Mucosa of rectum (tissue), 2 donors: ENCODE data around the gene PHKG1.
"Not testable (repeated sequence)": the region's sequence is repeated elsewhere in the genome, so short reads cannot be mapped to it uniquely, and the experiment has no call there.

Source experiments
- H3K27ac ChIP-seq, 2 donors: one replicate each; pipeline ENCODE4 v1.7.0; 2013; ENCODE audit warnings: inconsistent platforms in 2 of 2, low read depth in 2 of 2, low read length in 2 of 2
- H3K27me3 ChIP-seq, 2 donors: one replicate each; pipeline ENCODE4 v1.7.0; 2013; ENCODE audit warnings: low read length in 2 of 2; ENCODE audit not compliant: control insufficient read depth in 2 of 2, insufficient read depth in 2 of 2
- H3K36me3 ChIP-seq, 2 donors: one replicate each; pipeline ENCODE4 v1.7.0; 2013; ENCODE audit warnings: low read length in 2 of 2; ENCODE audit not compliant: control insufficient read depth in 2 of 2, insufficient read depth in 2 of 2
- H3K4me1 ChIP-seq, 2 donors: one replicate each; pipeline ENCODE4 v1.7.0; 2013; ENCODE audit warnings: low read length in 2 of 2, mild to moderate bottlenecking in 1 of 2; ENCODE audit not compliant: control insufficient read depth in 2 of 2, insufficient read depth in 2 of 2
- H3K4me3 ChIP-seq, 2 donors: one replicate each; pipeline ENCODE4 v1.7.0; 2013; ENCODE audit warnings: low read length in 2 of 2
- H3K9ac ChIP-seq, 2 donors: one replicate each; pipeline ENCODE4 v1.7.0; 2013; ENCODE audit warnings: low read length in 2 of 2, low read depth in 1 of 2, mild to moderate bottlenecking in 1 of 2
- H3K9me3 ChIP-seq, 2 donors: one replicate each; pipeline ENCODE4 v1.7.0; 2013; ENCODE audit warnings: low read length in 2 of 2; ENCODE audit not compliant: control insufficient read depth in 2 of 2
- donor health status: healthy.
- donor health status: Normal muscosa, but diverticular disease.

Gene PHKG1

GRCh38 chr7:56063500-56063881, 29.3 kb downstream of the PHKG1 start:
- Histone ChIP-seq H3K4me3 (peak overlapping the region; percentile 89 to 99), H3K9me3 (no peaks in the 10 kb centered on the region), H3K9ac (peak overlapping the region; percentile 85 to 90), H3K27me3 (no peaks in the 10 kb centered on the region), H3K4me1 (peaks cover 4 to 11% of the 10 kb centered on the region in 2 donors), H3K27ac (peak overlapping the region; percentile 86 to 94), H3K36me3 (peaks cover 24 to 42% of the 10 kb centered on the region in 2 donors)

GRCh38 chr7:56062382-56062781, 30.4 kb downstream of the PHKG1 start:
- Histone ChIP-seq H3K9me3 (no peaks in the 10 kb centered on the region), H3K9ac (no peak overlapping the region), H3K36me3 (peaks cover 31 to 50% of the 10 kb centered on the region in 2 donors), H3K4me1 (peaks cover 4 to 11% of the 10 kb centered on the region in 2 donors), H3K27me3 (no peaks in the 10 kb centered on the region), H3K27ac (no peak overlapping the region), H3K4me3 (no peak overlapping the region)

- Histone ChIP-seq H3K9ac (no peak overlapping the region), H3K4me3 (no peak overlapping the region), H3K9me3 (no peaks in the 10 kb centered on the region), H3K36me3 (peaks cover 31 to 45% of the 10 kb centered on the region in 2 donors), H3K4me1 (peaks cover 9 to 13% of the 10 kb centered on the region in 2 donors), H3K27ac (no peak overlapping the region), H3K27me3 (no peaks in the 10 kb centered on the region)
Measured at GRCh38 chr7:56053993-56054392, 38.8 kb downstream of the PHKG1 start.

GRCh38 chr7:56053379-56053778, 39.4 kb downstream of the PHKG1 start:
- Histone ChIP-seq H3K27ac (no peak overlapping the region), H3K4me1 (peaks cover 12 to 13% of the 10 kb centered on the region in 2 donors), H3K27me3 (no peaks in the 10 kb centered on the region), H3K4me3 (no peak overlapping the region), H3K9me3 (no peaks in the 10 kb centered on the region), H3K9ac (no peak overlapping the region), H3K36me3 (peaks cover 28 to 40% of the 10 kb centered on the region in 2 donors)

GRCh38 chr7:56051339-56052191, 41.2 kb downstream of the PHKG1 start, which contains the start of the genes CCT6A and PSPH:
TSS of gene CCT6A (plus strand) at chr7:56051765. CDS start at chr7:56051849, 84 bp downstream.
TSS of gene PSPH (minus strand) at chr7:56051444. CDS start at chr7:56021212, 30,232 bp downstream.
- Histone ChIP-seq H3K9me3 (no peaks in the 10 kb centered on the region), H3K4me3 (peak within 1 kb of the TSS; percentile 97 to 98), H3K36me3 (peaks cover 22 to 25% of the 10 kb centered on the region in 2 donors), H3K9ac (peak within 1 kb of the TSS; percentile 95 to 99), H3K27me3 (no peaks in the 10 kb centered on the region), H3K27ac (peak within 1 kb of the TSS; percentile 94 to 95), H3K4me1 (peaks cover 12 to 13% of the 10 kb centered on the region in 2 donors)

GRCh38 chr7:56051053-56051338, 41.8 kb downstream of the PHKG1 start:
- peaks cover 13 to 15% of the 10 kb centered on the region in 2 donors for H3K4me1 ChIP-seq
- peak overlapping the region; percentile 94 to 95 for H3K27ac ChIP-seq
- H3K9ac ChIP-seq = peak overlapping the region; percentile 95 to 99
- peak overlapping the region; percentile 97 to 98 for H3K4me3 ChIP-seq
- H3K36me3 ChIP-seq = peaks cover 16 to 19% of the 10 kb centered on the region in 2 donors
- H3K27me3 ChIP-seq = no peaks in the 10 kb centered on the region
- H3K9me3 ChIP-seq = no peaks in the 10 kb centered on the region

- H3K4me1 ChIP-seq = peaks cover 13 to 15% of the 10 kb centered on the region in 2 donors
- not testable (repeated sequence) for H3K9ac ChIP-seq, H3K36me3 ChIP-seq, H3K27me3 ChIP-seq, H3K27ac ChIP-seq, H3K4me3 ChIP-seq, H3K9me3 ChIP-seq
Measured at GRCh38 chr7:56048763-56049162, 44.0 kb downstream of the PHKG1 start.

- no peaks in the 10 kb centered on the region for H3K9me3 ChIP-seq
- peaks cover 13 to 15% of the 10 kb centered on the region in 2 donors for H3K4me1 ChIP-seq
- H3K4me3 ChIP-seq = no peak overlapping the region
- no peak overlapping the region for H3K27ac ChIP-seq
- no peaks in the 10 kb centered on the region for H3K27me3 ChIP-seq
- peaks cover 0 to 3% of the 10 kb centered on the region in 2 donors for H3K36me3 ChIP-seq
- no peak overlapping the region for H3K9ac ChIP-seq
Measured at GRCh38 chr7:56048245-56048644, 44.5 kb downstream of the PHKG1 start.

- H3K9me3 ChIP-seq, H3K9ac ChIP-seq, H3K36me3 ChIP-seq, H3K27me3 ChIP-seq, H3K4me3 ChIP-seq: not testable (repeated sequence)
- peak overlapping the region in 1 of 2 donors; percentile 26 for H3K27ac ChIP-seq
- peaks cover 11% of the 10 kb centered on the region in 2 donors for H3K4me1 ChIP-seq
Measured at GRCh38 chr7:56047446-56048116, 45.2 kb downstream of the PHKG1 start.
